Islet precursor cell (in vitro differentiated cells): ENCODE data around the gene RAX.

Source experiments
- DNase-seq: peaks from one replicate; pipeline ENCODE4 v3.0.0-alpha.2; 2018

Gene RAX

DNA sequence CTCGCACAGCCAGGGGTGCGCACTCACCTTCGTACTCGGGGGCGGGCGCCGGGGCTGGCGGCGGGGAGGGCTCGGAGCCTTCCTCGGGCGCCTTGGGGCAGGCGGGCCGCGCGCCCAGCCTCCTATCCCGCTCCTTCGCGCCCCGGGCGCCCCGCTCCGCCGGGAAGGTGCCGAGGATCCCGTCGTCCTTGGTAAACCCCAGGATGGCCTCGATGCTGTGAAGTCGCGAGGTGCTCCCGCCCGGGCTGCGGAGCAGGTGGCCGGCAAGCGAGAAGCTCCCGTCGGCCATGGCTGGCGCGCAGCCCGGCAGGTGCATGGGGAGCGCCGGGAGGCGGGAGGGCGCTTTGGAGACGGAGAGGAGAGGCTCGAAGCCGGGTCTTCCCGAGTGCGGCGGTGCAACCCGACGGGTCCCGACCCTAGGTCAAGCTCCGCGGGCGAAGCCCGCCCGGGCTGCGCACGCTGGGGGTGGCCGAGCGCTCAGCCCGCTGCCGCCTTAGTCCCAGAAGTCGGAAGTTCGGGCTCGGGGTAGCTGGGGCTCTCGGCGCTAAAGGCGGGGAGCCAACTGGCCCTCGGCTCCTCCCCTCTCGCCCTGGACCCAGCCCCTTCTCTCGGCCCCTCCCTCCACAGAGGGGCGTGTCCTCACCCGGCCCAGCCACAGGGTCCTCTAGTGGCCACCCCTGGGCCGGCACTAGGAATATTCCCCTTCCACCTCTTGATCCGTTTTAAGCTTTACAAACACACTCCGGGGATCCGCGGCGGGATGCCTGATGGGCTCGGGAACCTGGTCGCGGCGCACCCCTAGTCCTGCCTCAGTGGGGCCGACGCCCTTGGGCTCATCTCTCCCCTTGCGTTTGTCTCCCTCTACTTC is at the start of gene RAX:
Gene RAX, minus strand, starts transcription at position 564 of the 868 bp plus-strand sequence. Its CDS starts 248 bp downstream, at position 316.
- DNase-seq: peak; percentile 87

DNA sequence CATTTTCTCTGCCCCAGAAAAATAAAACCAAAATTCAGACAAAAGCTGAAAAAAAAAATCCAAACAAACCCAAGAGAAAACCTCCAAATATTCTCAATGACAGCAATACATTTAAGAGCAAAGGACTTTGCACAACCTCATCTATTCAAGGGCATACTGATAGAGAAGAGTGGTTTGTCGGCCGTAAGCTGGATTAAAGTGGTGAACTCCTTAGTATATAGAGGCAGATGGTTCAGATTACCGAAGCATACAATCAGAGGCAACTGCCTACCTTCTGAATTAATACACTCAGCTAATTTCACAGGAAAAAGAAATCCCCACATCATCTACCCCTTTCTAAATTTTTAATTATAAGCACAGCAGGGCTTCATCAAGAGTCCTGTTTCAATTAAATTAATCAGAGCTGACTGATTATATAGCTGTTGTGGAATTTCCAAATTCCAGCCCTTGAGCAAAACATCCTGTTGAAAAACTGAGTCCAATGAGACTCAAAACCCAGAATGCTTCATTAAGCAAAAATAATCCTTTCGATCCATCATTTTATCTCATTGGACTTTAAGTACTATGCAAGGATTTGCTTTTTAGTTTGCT is 45.3 kb upstream of the RAX start, which contains the start of gene CPLX4:
Gene CPLX4, minus strand, starts transcription at position 190 of the 591 bp plus-strand sequence. Its CDS starts 187 bp downstream, at position 3.
- no peak for DNase-seq

DNA sequence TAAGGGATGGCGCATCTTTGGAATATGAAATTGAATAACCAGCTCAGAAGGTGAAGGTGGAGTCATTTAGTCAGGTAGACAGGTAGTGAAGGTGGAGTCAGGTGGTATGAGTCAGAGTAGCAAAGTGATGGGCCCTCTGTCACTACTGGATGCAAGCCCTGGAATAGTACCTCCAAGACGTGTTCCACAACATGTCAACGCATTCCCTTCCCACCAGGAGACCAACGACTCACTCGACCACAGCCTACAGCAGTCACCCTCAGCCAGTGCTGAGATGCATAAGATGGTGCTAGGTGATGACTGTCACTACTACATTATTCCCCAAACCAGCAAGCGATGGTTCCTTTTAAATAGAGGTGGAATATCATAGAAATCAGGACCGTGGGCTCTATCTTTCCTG is 38.4 kb upstream of the RAX start:
- peak; percentile 71 for DNase-seq

DNA sequence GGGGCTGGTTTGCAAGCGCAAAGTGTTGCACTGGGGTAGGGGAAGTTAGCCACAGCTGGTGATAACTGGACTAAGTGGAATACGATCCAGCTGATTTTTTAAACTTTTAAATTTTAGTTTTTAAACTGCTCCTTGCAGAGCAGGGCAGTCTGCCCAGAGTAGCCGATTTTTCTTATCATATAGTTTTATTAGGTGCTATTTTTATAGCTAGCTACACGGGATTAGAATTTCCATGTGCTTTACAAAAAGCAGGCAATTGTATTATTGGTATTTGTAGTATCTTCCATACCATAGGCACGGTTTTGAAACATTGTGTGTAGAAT is 35.6 kb upstream of the RAX start:
- DNase-seq: no peak

DNA sequence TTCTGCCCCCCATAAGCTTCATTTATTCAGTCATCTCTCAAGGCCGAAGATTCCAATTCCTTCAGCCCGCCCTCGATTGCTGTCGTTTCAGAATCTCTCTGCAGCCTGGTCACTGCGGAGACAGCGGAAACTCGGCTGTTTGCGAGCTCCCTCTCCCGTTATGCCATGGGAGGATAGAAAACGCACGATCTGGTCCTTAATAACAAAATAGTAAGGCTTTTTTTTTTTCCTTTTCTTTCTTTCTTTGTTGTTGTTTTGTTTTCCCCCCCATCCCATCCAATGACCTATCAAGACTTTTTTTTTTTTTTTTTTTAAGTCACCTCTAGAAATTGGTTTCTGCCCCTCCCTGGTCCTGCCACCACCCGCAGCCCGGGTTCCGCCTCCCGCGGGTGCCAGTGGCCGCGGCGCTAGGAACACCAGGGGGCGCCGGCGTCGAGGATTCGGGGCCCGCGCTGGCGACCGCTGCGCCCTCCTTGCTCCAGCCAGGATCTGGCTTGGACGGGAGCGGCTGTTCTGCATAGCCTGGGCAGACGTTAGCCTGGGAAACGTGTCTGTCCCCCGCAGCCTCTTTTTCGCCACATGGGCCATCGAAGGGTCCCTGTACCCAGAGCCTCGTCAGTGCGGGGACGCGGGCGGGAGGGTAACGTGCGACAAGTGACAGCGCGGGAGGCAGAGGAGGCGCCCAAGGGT is 35.1 kb upstream of the RAX start:
- DNase-seq: peak; percentile 86

DNA sequence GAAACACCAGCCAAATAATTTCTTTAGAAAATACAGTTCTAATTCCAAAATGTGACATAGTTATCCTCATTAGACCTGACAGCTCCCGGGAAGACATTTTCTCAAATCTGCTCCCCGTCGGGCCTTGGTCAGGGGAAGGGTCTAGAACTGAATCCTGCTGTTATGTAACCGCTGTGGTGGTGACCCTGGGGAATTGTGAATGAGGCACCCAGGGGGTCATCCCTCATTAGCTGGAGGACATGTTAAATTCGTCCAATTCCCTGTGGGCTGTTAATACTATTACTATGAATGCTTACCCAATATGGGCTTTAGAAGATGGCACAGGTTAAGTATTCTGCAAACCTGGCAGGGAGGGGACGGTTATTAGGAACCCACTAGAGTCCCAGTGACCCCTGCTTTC is 33.4 kb upstream of the RAX start:
- no peak for DNase-seq

DNA sequence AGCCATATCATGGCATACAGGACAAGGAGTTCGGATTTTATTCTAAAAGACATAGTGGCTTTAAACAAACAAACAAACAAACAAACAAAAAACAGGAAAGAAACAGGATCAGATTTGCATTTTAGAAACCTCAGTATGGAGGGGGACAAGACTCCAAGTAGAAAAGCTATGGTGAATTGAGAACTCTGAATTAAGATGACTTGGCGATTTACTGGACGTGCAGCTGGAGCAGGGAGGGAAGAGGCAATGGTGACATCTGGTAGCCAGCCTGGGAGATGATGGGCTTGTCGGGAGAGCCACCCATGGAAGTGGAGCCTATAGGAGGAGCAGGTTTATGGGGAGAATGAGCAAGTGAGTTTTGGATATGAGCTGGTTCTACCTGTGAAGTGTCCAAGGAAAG is 32.0 kb upstream of the RAX start:
- DNase-seq: no peak

DNA sequence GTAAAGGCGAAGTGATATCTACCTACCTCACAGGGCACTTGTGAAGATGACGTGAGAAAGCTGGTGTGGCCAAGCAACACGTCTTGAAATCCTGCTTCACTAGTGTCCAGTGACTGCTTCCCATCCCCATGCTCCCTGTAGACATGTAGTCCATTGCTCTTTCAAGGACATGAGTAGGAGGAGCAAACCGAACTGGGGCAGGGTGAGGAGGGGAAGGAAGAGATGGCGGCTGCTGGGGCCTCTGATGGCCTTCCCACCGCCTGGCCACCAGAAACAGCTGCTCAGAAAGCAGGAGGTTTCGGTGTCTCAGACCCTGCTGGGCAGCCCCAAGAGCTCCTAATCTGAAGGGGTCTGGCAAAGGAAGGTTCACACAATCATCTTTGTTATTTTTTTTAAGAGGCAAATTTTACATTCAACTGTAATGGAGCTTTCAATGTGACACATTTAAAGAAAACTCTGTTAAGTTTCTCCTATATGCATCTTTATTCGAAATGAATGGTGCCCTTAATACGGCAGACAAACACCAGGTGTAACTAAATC is 30.5 kb upstream of the RAX start:
- peak; percentile 39 for DNase-seq

DNA sequence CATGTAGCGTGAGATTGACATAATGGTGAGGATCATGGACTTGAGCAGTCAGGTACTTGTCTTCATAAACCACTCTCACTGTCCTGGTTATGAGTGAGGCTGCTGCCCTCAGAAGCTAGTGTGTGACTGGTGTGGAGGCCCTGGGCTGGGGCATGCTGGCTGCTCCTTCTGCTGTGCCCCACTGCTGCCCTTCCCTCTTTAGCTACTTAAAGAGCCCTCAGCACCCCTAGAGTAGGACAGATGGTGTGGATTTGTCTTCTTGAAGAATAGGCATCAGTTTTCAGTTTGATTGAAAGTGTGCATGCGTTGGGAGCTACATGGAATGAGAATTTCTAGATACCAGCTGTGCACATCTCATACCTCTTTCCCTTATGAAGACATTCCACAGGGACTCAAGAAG is 29.8 kb upstream of the RAX start:
- DNase-seq: no peak

DNA sequence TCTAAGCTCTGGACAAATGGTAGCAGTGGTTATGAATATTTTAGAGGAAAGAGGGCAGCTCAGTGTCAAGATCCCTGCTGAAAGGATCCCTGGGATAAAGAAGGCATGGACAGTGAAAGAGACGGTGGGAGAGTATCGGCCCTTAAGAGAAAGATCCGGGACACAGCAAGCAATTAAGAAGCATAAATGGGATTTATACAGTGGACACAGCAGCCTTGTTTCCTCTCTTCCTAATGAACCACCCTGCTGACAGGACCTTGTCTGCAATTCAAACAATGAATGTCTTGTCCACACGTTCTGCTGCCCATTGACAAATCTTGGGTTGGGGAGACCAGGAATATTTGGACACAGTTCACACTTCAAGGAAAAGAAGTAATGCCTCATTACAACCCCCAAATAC is 28.7 kb upstream of the RAX start:
- DNase-seq: peak; percentile 28

DNA sequence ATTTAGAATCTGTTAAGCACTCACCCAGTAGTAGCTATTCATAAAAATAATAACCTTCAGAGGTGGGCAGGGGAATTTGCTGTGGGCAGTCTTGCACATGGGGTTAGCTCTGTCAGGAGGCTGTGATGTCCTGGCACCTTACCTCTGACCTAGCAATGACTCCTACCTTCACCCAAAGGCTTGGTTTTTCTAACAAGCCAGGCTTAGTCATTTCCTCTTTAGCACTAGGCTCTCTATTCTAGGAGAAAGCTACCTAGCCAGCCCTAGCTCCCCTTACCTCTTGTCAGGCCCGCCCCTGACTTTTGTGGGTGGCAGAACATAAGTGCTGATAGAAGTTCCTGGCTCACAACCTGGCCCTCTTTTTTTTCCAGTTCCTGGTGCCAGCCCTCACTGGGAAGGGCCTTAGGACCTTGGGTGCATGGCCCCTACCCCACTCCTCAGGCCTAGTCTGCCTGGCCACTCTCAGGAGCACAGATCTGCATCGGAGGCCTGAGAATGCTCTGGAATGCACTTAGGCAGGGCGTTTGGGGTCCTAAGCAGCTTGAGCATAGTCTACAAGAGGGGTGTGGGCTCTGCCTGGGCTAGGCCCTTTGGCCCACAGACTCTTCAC is 27.5 kb upstream of the RAX start:
- peak; percentile 38 for DNase-seq

DNA sequence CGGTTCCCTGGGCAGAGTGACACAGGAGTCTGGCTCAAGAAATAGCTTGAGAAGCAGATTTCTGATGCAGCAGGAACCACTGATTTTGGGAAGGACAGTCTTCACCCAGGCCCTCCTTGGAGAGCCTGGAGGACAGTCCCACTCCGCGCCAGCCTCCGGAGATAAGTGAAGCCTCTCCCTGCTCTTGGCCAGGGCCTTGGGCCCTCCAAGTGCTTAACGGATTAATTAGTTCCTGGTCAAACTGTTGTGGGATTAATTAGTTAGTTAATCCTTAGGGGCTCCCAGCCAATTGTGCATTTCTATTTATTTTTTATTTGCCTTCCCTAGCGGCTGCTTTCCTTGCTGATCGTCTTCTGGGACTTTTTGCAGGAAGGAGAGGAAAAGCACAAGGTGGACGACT is 25.6 kb upstream of the RAX start:
- DNase-seq: peak; percentile 36

DNA sequence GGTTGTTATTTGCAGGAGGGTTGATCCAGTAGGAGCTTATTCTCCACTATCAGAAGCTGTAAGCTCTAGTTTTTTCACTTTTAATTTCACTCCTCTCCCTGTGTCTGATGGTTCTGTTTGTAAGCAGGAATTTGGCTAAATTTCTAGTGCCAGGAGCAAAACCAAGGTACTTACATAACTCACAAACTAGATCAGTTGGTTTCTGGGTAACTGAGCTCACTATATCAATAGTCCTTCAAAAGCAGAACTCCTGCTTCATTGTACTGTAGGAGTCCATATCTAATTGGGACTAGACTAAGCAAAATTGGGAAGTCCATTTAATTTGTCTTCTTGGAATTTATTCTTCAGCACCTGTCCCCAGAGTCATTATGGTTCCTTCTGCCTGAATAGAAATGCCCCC is 20.1 kb upstream of the RAX start:
- DNase-seq: no peak

DNA sequence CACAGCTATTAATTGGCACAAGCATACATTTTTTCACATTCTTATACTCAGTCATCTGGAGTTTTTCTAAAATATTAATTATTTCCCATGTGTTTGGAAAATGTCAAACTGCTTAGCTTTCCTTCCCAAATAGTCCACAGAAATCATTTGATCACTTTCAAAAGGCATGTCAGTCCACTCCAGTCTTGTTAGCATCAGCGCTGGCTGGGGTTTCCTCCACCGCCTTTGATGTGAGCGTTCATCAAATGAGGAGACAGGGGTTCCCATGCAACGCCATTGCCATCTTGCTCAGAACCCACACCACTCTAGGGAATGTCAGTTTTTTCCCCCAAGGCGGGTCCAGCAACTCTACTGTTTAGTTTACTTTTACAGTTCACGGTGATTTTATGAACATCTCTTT is 13.1 kb upstream of the RAX start:
- DNase-seq: no peak

DNA sequence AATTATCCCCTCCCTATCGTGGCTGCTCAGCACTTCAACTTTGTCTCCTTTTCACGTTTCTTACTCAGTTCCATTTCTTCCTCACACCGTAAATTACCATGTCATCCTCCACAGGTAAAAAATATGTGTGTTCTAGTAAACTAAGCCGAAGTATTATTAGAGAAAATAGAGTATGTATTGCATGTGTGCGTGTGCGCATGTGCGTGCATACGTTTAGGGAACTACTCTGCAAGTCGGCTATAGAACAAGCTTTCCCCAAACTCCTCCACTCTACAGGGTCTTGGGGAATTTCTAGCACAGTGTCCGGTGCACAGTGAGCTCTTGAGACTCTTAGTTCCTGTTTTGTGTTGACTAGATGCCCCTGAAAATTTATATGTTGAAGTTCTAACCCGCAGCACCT is 9.1 kb upstream of the RAX start:
- no peak for DNase-seq

DNA sequence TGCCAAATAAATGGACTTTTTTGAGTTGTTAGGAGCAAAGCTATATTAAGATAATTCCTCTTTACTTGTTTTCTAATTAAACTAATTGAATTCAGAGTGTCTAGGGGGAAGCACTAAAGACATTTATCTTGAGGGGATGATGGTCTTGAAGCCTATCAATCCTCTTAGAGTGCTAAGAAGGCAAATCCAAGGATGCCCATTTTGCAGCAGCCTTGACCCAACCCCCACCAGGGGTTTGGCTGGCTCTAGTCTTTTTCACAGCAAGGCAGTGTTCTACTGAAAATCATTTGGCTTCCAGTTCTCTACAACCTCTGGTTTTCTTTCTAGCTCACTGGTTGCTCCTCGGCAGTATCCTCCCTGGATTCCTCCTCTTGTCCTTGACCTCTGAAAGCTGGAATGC is 6.5 kb upstream of the RAX start:
- DNase-seq: peak; percentile 25

DNA sequence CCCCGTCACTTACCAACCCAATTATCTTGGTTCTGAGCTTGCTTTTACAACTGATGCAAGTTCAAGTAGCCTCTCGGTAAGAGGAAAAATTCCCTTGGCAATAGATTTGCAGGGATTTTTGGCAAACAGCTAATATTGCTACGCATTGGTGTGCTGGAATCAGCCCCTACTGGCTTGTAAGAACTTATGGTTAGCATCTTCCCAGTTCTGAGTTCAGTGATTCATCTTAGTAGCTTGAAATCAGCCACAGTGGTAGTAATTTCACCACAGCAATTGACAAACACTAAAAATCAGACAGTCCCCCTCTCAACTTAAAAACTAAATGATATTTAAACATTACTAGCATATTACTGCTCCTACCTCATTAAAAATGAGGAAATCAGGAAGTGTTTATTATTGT is 5.9 kb upstream of the RAX start:
- no peak for DNase-seq

DNA sequence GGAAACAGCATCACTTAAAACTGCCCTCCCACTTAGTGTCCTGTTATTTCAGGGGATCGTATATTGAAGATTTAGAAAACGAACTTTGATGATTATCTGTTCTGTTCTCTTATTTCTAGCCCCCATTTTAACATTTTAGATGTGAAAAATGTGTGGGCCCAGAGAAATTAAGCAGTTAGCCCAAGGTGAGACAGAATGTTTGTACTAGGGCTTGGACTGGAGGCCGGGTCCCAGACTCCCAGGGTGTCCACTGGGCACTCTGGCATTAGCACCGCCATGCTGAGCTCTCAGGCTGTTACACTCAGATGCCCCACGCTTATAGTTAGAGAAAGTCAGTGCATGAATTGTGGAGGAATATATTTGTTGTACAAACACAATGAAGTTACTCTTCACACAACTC is 5.5 kb upstream of the RAX start:
- DNase-seq: no peak

DNA sequence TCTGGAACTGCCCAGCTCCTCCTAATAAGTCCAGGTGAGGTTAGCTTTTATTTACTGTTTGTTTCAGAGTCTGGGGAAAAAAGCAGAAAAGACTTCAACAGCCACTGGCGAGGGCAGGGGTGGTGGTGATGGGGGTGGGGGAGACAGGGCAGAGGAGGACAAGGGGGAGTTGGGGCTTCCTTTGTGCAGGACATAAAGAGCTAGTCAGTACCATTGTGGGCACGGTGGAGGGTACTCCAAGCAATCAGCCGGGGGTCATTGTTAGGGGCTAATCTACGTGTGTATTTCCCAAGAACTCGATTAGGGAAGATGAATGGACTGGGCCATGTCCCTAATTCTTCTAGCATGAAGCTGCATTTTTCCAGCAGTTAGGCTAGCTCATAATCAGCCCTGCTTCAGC is 2.8 kb upstream of the RAX start:
- no peak for DNase-seq

DNA sequence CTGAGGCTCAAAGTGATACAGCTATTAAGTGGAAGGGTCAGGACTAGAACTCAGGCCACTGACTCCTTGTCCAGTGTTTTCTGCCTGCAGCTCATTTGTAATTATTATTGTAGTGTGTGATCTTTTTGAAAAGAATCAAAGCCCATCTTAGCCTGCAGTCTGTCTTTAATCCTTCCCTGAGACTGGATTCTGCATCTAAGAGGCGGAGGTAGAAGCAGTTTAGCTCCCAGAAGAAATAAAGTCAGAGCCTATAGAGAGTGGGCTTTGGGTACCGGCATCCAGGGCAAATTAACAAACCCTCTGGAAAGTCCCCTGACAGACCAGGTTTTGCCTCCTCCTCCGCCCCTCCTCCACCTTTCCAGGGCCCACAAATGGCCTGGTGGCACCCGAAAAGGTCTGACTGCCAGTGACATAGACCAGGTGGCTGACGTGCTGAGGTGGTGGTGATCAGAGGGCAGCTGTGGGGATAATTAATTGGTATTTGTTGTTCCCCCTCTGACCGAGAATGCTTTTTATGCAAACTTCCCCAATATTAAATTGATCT is 2.2 kb upstream of the RAX start:
- DNase-seq: no peak

DNA sequence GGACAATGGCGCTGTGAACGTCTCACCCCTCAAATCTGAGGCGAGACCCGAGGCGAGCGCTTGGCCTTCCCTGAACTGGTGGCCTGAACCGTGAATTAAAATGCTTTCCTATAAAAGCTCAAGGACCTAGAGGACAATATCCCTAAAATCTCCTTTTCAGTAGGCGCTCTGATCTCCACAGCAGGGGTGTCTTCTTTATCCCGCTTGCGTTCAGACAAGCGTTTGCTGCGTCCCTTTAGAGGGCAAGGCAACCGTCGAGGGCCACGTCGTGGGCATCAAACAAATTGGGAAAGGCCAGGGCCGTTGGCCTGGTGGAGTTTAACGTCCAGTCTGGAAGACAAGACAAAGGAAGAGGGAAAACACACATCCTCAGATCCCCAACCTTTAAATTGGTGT is 1.3 kb upstream of the RAX start:
- peak; percentile 45 for DNase-seq

DNA sequence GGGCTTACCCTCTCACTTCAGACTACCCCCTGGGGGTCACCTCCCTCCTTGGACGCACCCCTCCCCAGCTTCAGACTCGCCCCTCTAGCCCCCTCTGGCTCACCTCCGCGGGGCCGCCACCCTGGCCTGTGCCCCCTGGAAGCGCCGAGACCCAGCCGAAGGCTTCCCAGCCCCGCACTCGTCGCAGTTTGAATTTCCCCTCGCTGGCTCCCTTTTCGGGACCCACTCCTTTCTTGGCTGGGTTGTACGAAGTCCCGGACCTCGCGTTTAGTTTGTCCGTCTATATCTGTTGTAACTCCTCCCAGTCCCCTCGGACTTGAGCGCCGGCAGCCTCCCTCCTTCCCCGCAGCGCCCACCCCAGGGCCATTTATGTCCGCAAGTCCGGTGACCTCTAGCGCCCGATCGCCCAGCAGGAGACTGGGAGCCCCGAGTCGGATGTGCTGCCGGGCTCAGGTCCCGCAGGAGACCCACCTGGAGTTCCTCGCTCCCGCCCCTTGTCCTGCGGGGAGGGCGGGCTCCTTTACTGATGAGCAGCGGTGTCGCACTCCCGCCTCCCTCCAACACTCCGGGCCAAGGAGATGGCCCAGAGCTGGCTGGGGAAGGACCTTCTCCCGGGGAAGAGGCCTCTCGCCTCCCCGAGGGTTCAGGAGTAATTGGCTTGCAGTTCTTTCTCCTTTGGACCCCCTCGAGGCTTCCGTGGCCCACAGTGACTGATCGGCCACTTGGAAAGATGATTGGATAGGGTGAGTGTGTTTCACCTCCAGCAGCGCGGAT is 692 bp upstream of the RAX start:
- DNase-seq: peak; percentile 54
